BJ (cell line): ENCODE data around the gene BTD. TPM values are rescaled to one million over a fixed set of nuclear protein-coding genes. Genes with fewer than 3 reads are reported as not detected.

ENCODE experiments used
- CTCF ChIA-PET: fragments of 350-600 bp; formaldehyde crosslinking; extraction: SDS; loops from one replicate; lab custom pipeline; 2021; ENCODE audit warnings: antibody characterized with exemption, inconsistent platforms; lab: Yijun Ruan, JAX
- POLR2A ChIA-PET: fragments of 300-600 bp; sonication (Branson Sonifier 250); formaldehyde crosslinking; extraction: SDS; loops from one replicate; lab custom pipeline; 2021; ENCODE audit warnings: antibody characterized with exemption; lab: Charles Lee
- DNase-seq: peaks from one replicate; pipeline ENCODE4 v3.0.0-alpha.2; 2011; ENCODE audit warnings: low read depth
- H3K27me3 ChIP-seq: 2 replicates; pipeline ENCODE4 v1.6.0; 2011; ENCODE audit warnings: low read length; ENCODE audit not compliant: control insufficient read depth, insufficient read depth
- H3K36me3 ChIP-seq: 2 replicates; pipeline ENCODE4 v1.5.1; 2011; ENCODE audit warnings: low read length; ENCODE audit not compliant: control insufficient read depth, insufficient read depth
- H3K4me3 ChIP-seq: 2 replicates; pipeline ENCODE4 v1.5.1; 2011; ENCODE audit warnings: low read depth, mild to moderate bottlenecking, control low read depth, low read length
- CTCF ChIP-seq: IDR thresholded peaks from 2 replicates; pipeline ENCODE4 v1.5.1; 2011; ENCODE audit warnings: low read depth, mild to moderate bottlenecking, control low read depth, inconsistent platforms, low read length, moderate library complexity; ENCODE audit not compliant: insufficient read depth
- polyA plus RNA-seq: library from polyadenylated mRNA; depleted of rRNA; stranded (reverse); fragments of >200 nt; gene quantifications from 2 replicates; pipeline ENCODE4 v1.2.3, GENCODE V29; 2011

Gene BTD
- polyA plus RNA-seq, 1 experiment: 24.8 TPM

GRCh38 chr3:15682561-15683185 lies 81.1 kb downstream of the BTD start:
- ChIA-PET CTCF (interaction anchor here (0.7 to 1.2 kb wide), 3 partner anchors 15 to 52 kb away, joined by 3 read pairs; no protein-coding TSS in a partner anchor), POLR2A (interaction anchor here (0.7 kb wide), 1 partner anchor 45 kb away, joined by 4 read pairs; no protein-coding TSS in a partner anchor)
- Histone ChIP-seq H3K27me3 (no peaks in the 10 kb centered on the region), H3K36me3 (peaks cover 16% of the 10 kb centered on the region), H3K4me3 (no peak overlapping the region)
- no peak for DNase-seq
- TF ChIP-seq CTCF: no peak

GRCh38 chr3:15683253-15683652 lies 81.7 kb downstream of the BTD start:
- ChIA-PET CTCF (interaction anchor here (1.0 to 1.2 kb wide), 2 partner anchors 48 to 56 kb away, joined by 3 read pairs; no protein-coding TSS in a partner anchor), POLR2A (interaction anchor here (0.7 kb wide), 1 partner anchor 46 kb away, joined by 4 read pairs; no protein-coding TSS in a partner anchor)
- Histone ChIP-seq H3K4me3 (no peak overlapping the region), H3K36me3 (peaks cover 18% of the 10 kb centered on the region), H3K27me3 (no peaks in the 10 kb centered on the region)
- DNase-seq: no peak
- no peak for TF ChIP-seq CTCF

- H3K27me3 ChIP-seq: no peaks in the 10 kb centered on the region
- H3K36me3 ChIP-seq: peaks cover 15% of the 10 kb centered on the region
- H3K4me3 ChIP-seq: no peak overlapping the region
- DNase-seq: no peak
- CTCF ChIA-PET: no interaction called here
- no peak for TF ChIP-seq CTCF
- POLR2A ChIA-PET: no interaction called here
Observed at GRCh38 chr3:15685927-15686326, 84.4 kb downstream of the BTD start.

GRCh38 chr3:15690230-15690629 lies 88.7 kb downstream of the BTD start:
- no peak for DNase-seq
- ChIA-PET POLR2A (no interaction called here), CTCF (no interaction called here)
- TF ChIP-seq CTCF: no peak
- Histone ChIP-seq H3K27me3 (no peaks in the 10 kb centered on the region), H3K4me3 (no peak overlapping the region), H3K36me3 (peaks cover 13% of the 10 kb centered on the region)

GRCh38 chr3:15690748-15691147 lies 89.2 kb downstream of the BTD start:
- Histone ChIP-seq H3K27me3 (no peaks in the 10 kb centered on the region), H3K36me3 (peaks cover 12% of the 10 kb centered on the region), H3K4me3 (no peak overlapping the region)
- CTCF ChIA-PET: no interaction called here
- no peak for TF ChIP-seq CTCF
- DNase-seq: no peak
- POLR2A ChIA-PET: interaction anchor here (0.6 kb wide), 1 partner anchor 83 kb away, joined by 14 read pairs; no protein-coding TSS in a partner anchor
